Measurements from ENCODE around the gene MYH10. TPM values are rescaled to one million over a fixed set of nuclear protein-coding genes. Genes with fewer than 3 reads are reported as not detected.

The MYH10 gene
- total and polyA plus RNA-seq, 5 donors from 2014 or later = 0.67 to 4.0 (median 1.1) TPM

GRCh38 chr17:8629371-8630226 lies 926 bp downstream of the MYH10 start:
- Histone ChIP-seq H3K27me3 (ENCODE audit: control insufficient read depth, insufficient read depth, low read length) (peaks cover 33% of the 10 kb centered on the region), H3K27ac (ENCODE audit: insufficient read depth, low read length, poor library complexity, severe bottlenecking) (no peak overlapping the region), H3K4me3 (ENCODE audit: low read depth, low read length) (no peak overlapping the region), H3K36me3 (ENCODE audit: control insufficient read depth, insufficient read depth, low read length) (no peaks in the 10 kb centered on the region), H3K4me1 (ENCODE audit: control insufficient read depth, insufficient read depth, low read length, poor library complexity, severe bottlenecking) (peaks cover 23% of the 10 kb centered on the region), H3K9me3 (ENCODE audit: control insufficient read depth in 2 of 2, low read length in 2 of 2) (no peaks in the 10 kb centered on the region)
- Mint-ChIP-seq H3K27me3 (peaks cover 60% of the 10 kb centered on the region), H3K27ac (no peak overlapping the region), H3K9me3 (peaks cover 0 to 4% (median 0%) of the 10 kb centered on the region in 7 donors), H3K4me1 (peaks cover 4 to 22% (median 10%) of the 10 kb centered on the region in 4 donors), H3K36me3 (no peaks in the 10 kb centered on the region), H3K4me3 (peak overlapping the region; percentile 95 to 100 (median 98))
- no peak for ATAC-seq (ENCODE audit: low read depth in 2 of 2)
- DNase-seq = peak in 1 of 3 donors; percentile 4

- Mint-ChIP-seq H3K4me3 (peak overlapping the region; percentile 17 to 85 (median 29)), H3K27me3 (peaks cover 68% of the 10 kb centered on the region), H3K27ac (peak overlapping the region in 1 of 3 donors; percentile 18), H3K36me3 (no peaks in the 10 kb centered on the region), H3K9me3 (peaks cover 0 to 4% (median 0%) of the 10 kb centered on the region in 7 donors), H3K4me1 (peaks cover 4 to 22% (median 10%) of the 10 kb centered on the region in 4 donors)
- H3K27me3 ChIP-seq (ENCODE audit: control insufficient read depth, insufficient read depth, low read length) = peaks cover 36% of the 10 kb centered on the region
- no peak overlapping the region for H3K4me3 ChIP-seq (ENCODE audit: low read depth, low read length)
- no peaks in the 10 kb centered on the region for H3K36me3 ChIP-seq (ENCODE audit: control insufficient read depth, insufficient read depth, low read length)
- H3K9me3 ChIP-seq (ENCODE audit: control insufficient read depth in 2 of 2, low read length in 2 of 2) = no peaks in the 10 kb centered on the region
- ATAC-seq (ENCODE audit: low read depth in 2 of 2) (no peak), DNase-seq (no peak)
- H3K4me1 ChIP-seq (ENCODE audit: control insufficient read depth, insufficient read depth, low read length, poor library complexity, severe bottlenecking) = peaks cover 23% of the 10 kb centered on the region
- H3K27ac ChIP-seq (ENCODE audit: insufficient read depth, low read length, poor library complexity, severe bottlenecking) = no peak overlapping the region
Measured at GRCh38 chr17:8628609-8629169, 1.8 kb downstream of the MYH10 start.

GRCh38 chr17:8628172-8628571 lies 2.4 kb downstream of the MYH10 start:
- no peaks in the 10 kb centered on the region for H3K36me3 Mint-ChIP-seq
- DNase-seq (no peak), ATAC-seq (ENCODE audit: low read depth in 2 of 2) (no peak)
- Histone ChIP-seq H3K27ac (ENCODE audit: insufficient read depth, low read length, poor library complexity, severe bottlenecking) (no peak overlapping the region), H3K4me1 (ENCODE audit: control insufficient read depth, insufficient read depth, low read length, poor library complexity, severe bottlenecking) (peaks cover 23% of the 10 kb centered on the region), H3K9me3 (ENCODE audit: control insufficient read depth in 2 of 2, low read length in 2 of 2) (no peaks in the 10 kb centered on the region), H3K27me3 (ENCODE audit: control insufficient read depth, insufficient read depth, low read length) (peaks cover 34% of the 10 kb centered on the region), H3K4me3 (ENCODE audit: low read depth, low read length) (no peak overlapping the region), H3K36me3 (ENCODE audit: control insufficient read depth, insufficient read depth, low read length) (no peaks in the 10 kb centered on the region)
- H3K27me3 Mint-ChIP-seq = peaks cover 65% of the 10 kb centered on the region
- peaks cover 0 to 3% (median 0%) of the 10 kb centered on the region in 7 donors for H3K9me3 Mint-ChIP-seq
- H3K4me1 Mint-ChIP-seq = peaks cover 4 to 22% (median 10%) of the 10 kb centered on the region in 4 donors
- peak overlapping the region in 2 of 4 donors; percentile 40 to 85 for H3K4me3 Mint-ChIP-seq
- H3K27ac Mint-ChIP-seq = no peak overlapping the region

- H3K27me3 Mint-ChIP-seq = peaks cover 53% of the 10 kb centered on the region
- peaks cover 0 to 5% (median 0%) of the 10 kb centered on the region in 7 donors for H3K9me3 Mint-ChIP-seq
- H3K27ac ChIP-seq (ENCODE audit: insufficient read depth, low read length, poor library complexity, severe bottlenecking) = no peak overlapping the region
- H3K4me1 ChIP-seq (ENCODE audit: control insufficient read depth, insufficient read depth, low read length, poor library complexity, severe bottlenecking) = no peaks in the 10 kb centered on the region
- H3K36me3 Mint-ChIP-seq = no peaks in the 10 kb centered on the region
- H3K4me1 Mint-ChIP-seq = peaks cover 0 to 12% (median 2%) of the 10 kb centered on the region in 4 donors
- H3K4me3 Mint-ChIP-seq = no peak overlapping the region
- H3K36me3 ChIP-seq (ENCODE audit: control insufficient read depth, insufficient read depth, low read length) = no peaks in the 10 kb centered on the region
- no peak overlapping the region for H3K4me3 ChIP-seq (ENCODE audit: low read depth, low read length)
- ATAC-seq (ENCODE audit: low read depth in 2 of 2) (no peak), DNase-seq (no peak)
- H3K27me3 ChIP-seq (ENCODE audit: control insufficient read depth, insufficient read depth, low read length) = peaks cover 22% of the 10 kb centered on the region
- H3K27ac Mint-ChIP-seq = no peak overlapping the region
- H3K9me3 ChIP-seq (ENCODE audit: control insufficient read depth in 2 of 2, low read length in 2 of 2) = no peaks in the 10 kb centered on the region
Measured at GRCh38 chr17:8623591-8623990, 6.9 kb downstream of the MYH10 start.

- Mint-ChIP-seq H3K27me3 (peaks cover 42% of the 10 kb centered on the region), H3K36me3 (no peaks in the 10 kb centered on the region), H3K4me3 (no peak overlapping the region), H3K9me3 (peaks cover 0 to 5% (median 0%) of the 10 kb centered on the region in 7 donors), H3K4me1 (peaks cover 0 to 9% (median 2%) of the 10 kb centered on the region in 4 donors), H3K27ac (no peak overlapping the region)
- no peaks in the 10 kb centered on the region for H3K36me3 ChIP-seq (ENCODE audit: control insufficient read depth, insufficient read depth, low read length)
- H3K4me1 ChIP-seq (ENCODE audit: control insufficient read depth, insufficient read depth, low read length, poor library complexity, severe bottlenecking) = no peaks in the 10 kb centered on the region
- H3K27me3 ChIP-seq (ENCODE audit: control insufficient read depth, insufficient read depth, low read length) = peaks cover 12% of the 10 kb centered on the region
- no peak overlapping the region for H3K4me3 ChIP-seq (ENCODE audit: low read depth, low read length)
- no peak for ATAC-seq (ENCODE audit: low read depth in 2 of 2)
- H3K9me3 ChIP-seq (ENCODE audit: control insufficient read depth in 2 of 2, low read length in 2 of 2) = no peaks in the 10 kb centered on the region
- no peak for DNase-seq
- H3K27ac ChIP-seq (ENCODE audit: insufficient read depth, low read length, poor library complexity, severe bottlenecking) = no peak overlapping the region
Measured at GRCh38 chr17:8622191-8622590, 8.3 kb downstream of the MYH10 start.

GRCh38 chr17:8621585-8621984 lies 8.9 kb downstream of the MYH10 start:
- Mint-ChIP-seq H3K9me3 (peaks cover 0 to 5% (median 0%) of the 10 kb centered on the region in 7 donors), H3K36me3 (no peaks in the 10 kb centered on the region), H3K27ac (no peak overlapping the region), H3K4me1 (peaks cover 0 to 9% (median 2%) of the 10 kb centered on the region in 4 donors), H3K4me3 (no peak overlapping the region), H3K27me3 (peaks cover 45% of the 10 kb centered on the region)
- H3K27me3 ChIP-seq (ENCODE audit: control insufficient read depth, insufficient read depth, low read length) = peaks cover 16% of the 10 kb centered on the region
- H3K4me3 ChIP-seq (ENCODE audit: low read depth, low read length) = no peak overlapping the region
- H3K4me1 ChIP-seq (ENCODE audit: control insufficient read depth, insufficient read depth, low read length, poor library complexity, severe bottlenecking) = no peaks in the 10 kb centered on the region
- no peaks in the 10 kb centered on the region for H3K36me3 ChIP-seq (ENCODE audit: control insufficient read depth, insufficient read depth, low read length)
- ATAC-seq (ENCODE audit: low read depth in 2 of 2) (no peak), DNase-seq (no peak)
- H3K9me3 ChIP-seq (ENCODE audit: control insufficient read depth in 2 of 2, low read length in 2 of 2) = no peaks in the 10 kb centered on the region
- no peak overlapping the region for H3K27ac ChIP-seq (ENCODE audit: insufficient read depth, low read length, poor library complexity, severe bottlenecking)

- Mint-ChIP-seq H3K27me3 (peaks cover 52% of the 10 kb centered on the region), H3K4me1 (peaks cover 0 to 9% (median 2%) of the 10 kb centered on the region in 4 donors), H3K27ac (no peak overlapping the region), H3K9me3 (peaks cover 0 to 5% (median 0%) of the 10 kb centered on the region in 7 donors), H3K36me3 (no peaks in the 10 kb centered on the region), H3K4me3 (no peak overlapping the region)
- DNase-seq (no peak), ATAC-seq (ENCODE audit: low read depth in 2 of 2) (no peak)
- no peak overlapping the region for H3K4me3 ChIP-seq (ENCODE audit: low read depth, low read length)
- no peaks in the 10 kb centered on the region for H3K9me3 ChIP-seq (ENCODE audit: control insufficient read depth in 2 of 2, low read length in 2 of 2)
- H3K36me3 ChIP-seq (ENCODE audit: control insufficient read depth, insufficient read depth, low read length) = no peaks in the 10 kb centered on the region
- peaks cover 14% of the 10 kb centered on the region for H3K27me3 ChIP-seq (ENCODE audit: control insufficient read depth, insufficient read depth, low read length)
- H3K4me1 ChIP-seq (ENCODE audit: control insufficient read depth, insufficient read depth, low read length, poor library complexity, severe bottlenecking) = no peaks in the 10 kb centered on the region
- no peak overlapping the region for H3K27ac ChIP-seq (ENCODE audit: insufficient read depth, low read length, poor library complexity, severe bottlenecking)
Measured at GRCh38 chr17:8619294-8619693, 11.2 kb downstream of the MYH10 start.

All from CD4-positive, CD25-positive, alpha-beta regulatory T cell (primary cell).